Sigmoid colon (tissue), 7 donors: Measurements from ENCODE around the gene CSRNP2. TPM values are rescaled to one million over a fixed set of nuclear protein-coding genes. Genes with fewer than 3 reads are reported as not detected.
A peak's percentile ranks its signal among the peaks of the same experiment; 100 is the strongest.

Experiments
- DNase-seq: peaks from one replicate; pipeline ENCODE4 v3.0.0-alpha.2; 2019
- H3K27ac ChIP-seq, 4 donors: fragments of 200-600 bp; sonication (generic); one replicate each; pipeline ENCODE4 v1.5.1; 2016 to 2019; ENCODE audit warnings: mild to moderate bottlenecking in 1 of 4
- H3K27me3 ChIP-seq, 3 donors: fragments of 200-600 bp; sonication (generic); one replicate each; pipeline ENCODE4 v1.5.1; 2019; ENCODE audit warnings: mild to moderate bottlenecking in 1 of 3
- H3K36me3 ChIP-seq, 4 donors: fragments of 200-600 bp; sonication (generic); one replicate each; pipeline ENCODE4 v1.5.1; 2016 to 2019
- H3K4me1 ChIP-seq, 4 donors: fragments of 200-600 bp; sonication (generic); one replicate each; pipeline ENCODE4 v1.5.1; 2017 to 2019
- H3K4me3 ChIP-seq, 4 donors: fragments of 200-600 bp; sonication (generic); one replicate each; pipeline ENCODE4 v1.5.1; 2017 to 2019; ENCODE audit warnings: mild to moderate bottlenecking in 2 of 4, moderate library complexity in 1 of 4
- H3K9me3 ChIP-seq, 4 donors: fragments of 200-600 bp in 3 of 4; sonication (generic) in 3 of 4; one replicate each; pipeline versions ENCODE4 v1.5.1 to v1.6.1; 2013 to 2019
- CTCF ChIP-seq, 4 experiments: fragments of 450-650 bp in 3 of 4; fragments of 200-600 bp in 1 of 4; IDR thresholded peaks; one replicate each; pipeline ENCODE4 v1.5.1; 2016 to 2019; ENCODE audit warnings: antibody characterized with exemption in 4 of 4, mild to moderate bottlenecking in 3 of 4, moderate library complexity in 2 of 4
- EP300 ChIP-seq, 4 donors: sonication (generic); formaldehyde crosslinking; IDR thresholded peaks; one replicate each; pipeline ENCODE4 v1.6.1; 2017; ENCODE audit warnings: antibody characterized with exemption in 4 of 4
- POLR2A ChIP-seq, 2 donors: fragments of 450-650 bp; IDR thresholded peaks; one replicate each; pipeline ENCODE4 v1.6.1; 2016; ENCODE audit warnings: antibody characterized with exemption in 2 of 2, mild to moderate bottlenecking in 2 of 2, moderate library complexity in 2 of 2
- POLR2AphosphoS5 ChIP-seq, 4 donors: sonication (generic); formaldehyde crosslinking; IDR thresholded peaks; one replicate each; pipeline ENCODE4 v1.6.1; 2017; ENCODE audit warnings: antibody characterized with exemption in 4 of 4
- WGBS, 2 donors: extraction: QIAGEN DNeasy Blood & Tissue Kit; methylation state at CpG; one replicate each; pipeline ENCODE4 v1.1.7; 2013; 5-methylcytosine and 5-hydroxymethylcytosine counted together
- intact Hi-C: fragments of 100-400 bp; cut with DNase I; formaldehyde crosslinking; loops from one replicate; pipeline ENCODE4 v1.15.1; 2023
- polyA plus RNA-seq, 3 donors: library from polyadenylated mRNA; stranded (reverse); fragments of 200-250 nt; gene quantifications; one replicate each; pipeline ENCODE4 v1.2.3, GENCODE V29; 2013
- total RNA-seq, 4 donors: library from RNA; depleted of rRNA; stranded (reverse); fragments of >200 nt; gene quantifications; one replicate each; pipeline ENCODE4 v1.1.0, GENCODE V29; 2016
- donor health status: healthy with polysubstance abuse.
- donor health status: Bipolar disorder and iron deficiency.
- donor health status: healthy.

Gene CSRNP2
- total and polyA plus RNA-seq, 7 donors, result 8.4 to 23.9 (median 17.4) TPM

GRCh38 chr12:51028126-51028812, 55.1 kb downstream of the CSRNP2 start:
- H3K36me3 ChIP-seq, result no peaks in the 10 kb centered on the region
- intact Hi-C loops, result loop anchor here (5.0 kb wide), 1 partner anchor 106 kb away; no protein-coding TSS in a partner anchor
- no peak overlapping the region for H3K4me3 ChIP-seq
- no peaks in the 10 kb centered on the region for H3K9me3 ChIP-seq
- 6 to 39% methylated on average over 9 of the region's 9 CpGs for WGBS, 2 donors
- no peak for TF ChIP-seq POLR2A (IDR thresholded peaks at IDR 0.05)
- TF ChIP-seq CTCF (IDR thresholded peaks at IDR 0.05), result no peak
- H3K4me1 ChIP-seq, result peaks cover 0 to 29% (median 13%) of the 10 kb centered on the region in 4 donors
- H3K27me3 ChIP-seq, result no peaks in the 10 kb centered on the region
- DNase-seq, result no peak
- H3K27ac ChIP-seq, result no peak overlapping the region

- no peak for DNase-seq
- Histone ChIP-seq H3K36me3 (no peaks in the 10 kb centered on the region), H3K4me1 (peaks cover 0 to 33% (median 14%) of the 10 kb centered on the region in 4 donors), H3K9me3 (no peaks in the 10 kb centered on the region), H3K27ac (no peak overlapping the region), H3K4me3 (no peak overlapping the region), H3K27me3 (no peaks in the 10 kb centered on the region)
- 94% methylated on average over 15 of the region's 15 CpGs for WGBS, 2 donors
- TF ChIP-seq POLR2AphosphoS5 (IDR thresholded peaks at IDR 0.05) (no peak), CTCF (IDR thresholded peaks at IDR 0.05) (no peak), POLR2A (IDR thresholded peaks at IDR 0.05) (no peak), EP300 (IDR thresholded peaks at IDR 0.05) (no peak)
- intact Hi-C loops, result loop anchor here (2.0 to 5.0 kb wide), 2 partner anchors 19 to 105 kb away; no protein-coding TSS in a partner anchor
These were observed 56.0 kb downstream of the CSRNP2 start for GRCh38 chr12:51027342-51027835.

DNA sequence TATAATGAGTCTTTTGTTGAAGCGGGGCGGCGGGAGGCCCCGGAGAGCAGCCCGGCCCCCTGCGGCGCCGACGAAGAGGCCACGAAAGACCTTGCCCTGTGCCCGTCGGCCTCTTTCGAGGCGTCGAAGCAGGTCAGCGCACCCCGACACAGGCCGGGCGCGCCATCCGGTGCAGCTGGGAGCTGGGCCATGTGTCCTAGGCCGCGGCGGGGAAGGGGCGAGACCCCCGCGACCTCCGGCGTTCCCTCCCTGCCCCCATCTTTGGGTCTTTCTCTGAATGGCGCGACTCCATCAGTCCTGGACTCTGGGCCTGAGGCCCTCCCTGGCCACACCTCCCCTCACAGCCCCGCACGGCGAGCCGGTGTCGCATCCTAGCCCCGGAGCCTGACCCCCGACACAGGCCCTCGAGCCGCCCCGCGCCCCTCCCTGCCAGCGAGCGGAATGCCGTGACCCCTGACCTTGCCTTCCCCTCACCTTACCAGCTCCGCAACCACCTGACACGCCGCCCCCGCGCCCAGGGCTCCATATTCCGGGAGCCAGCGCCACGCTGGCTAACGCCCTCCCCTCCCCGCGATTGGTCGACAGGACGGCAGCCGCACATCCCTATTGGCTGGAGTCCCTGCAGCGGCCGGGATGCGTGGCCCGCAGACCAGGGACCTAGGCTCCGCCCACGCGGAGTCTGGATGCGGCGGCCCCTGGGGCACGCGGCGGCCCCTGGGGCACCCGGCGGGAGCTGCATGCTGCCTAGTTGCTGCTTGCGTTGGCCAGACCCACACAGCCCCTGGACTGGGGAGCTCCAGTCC, 57.4 kb downstream of the CSRNP2 start, which contains the start of gene SLC11A2:
SLC11A2 (minus strand) TSS at position 549 of the 803 bp plus-strand sequence. CDS start 15,656 bp downstream, outside the sequence.
- intact Hi-C loops, result loop anchor here (2.0 to 5.0 kb wide), 2 partner anchors 21 to 104 kb away; no protein-coding TSS in a partner anchor
- peak; percentile 98 for DNase-seq
- TF ChIP-seq EP300 (IDR thresholded peaks at IDR 0.05) (no peak), CTCF (IDR thresholded peaks at IDR 0.05) (peak in 2 of 4 experiments; percentile 17), POLR2A (IDR thresholded peaks at IDR 0.05) (peak; percentile 29 to 58), POLR2AphosphoS5 (IDR thresholded peaks at IDR 0.05) (peak; percentile 74 to 89 (median 86))
- 1% methylated on average over 74 of the region's 74 CpGs for WGBS, 2 donors
- no peaks in the 10 kb centered on the region for H3K9me3 ChIP-seq
- H3K36me3 ChIP-seq, result no peaks in the 10 kb centered on the region
- H3K4me1 ChIP-seq, result peaks cover 0 to 39% (median 14%) of the 10 kb centered on the region in 4 donors
- H3K27ac ChIP-seq, result peak within 1 kb of the TSS; percentile 88 to 95 (median 92)
- no peaks in the 10 kb centered on the region for H3K27me3 ChIP-seq
- peak within 1 kb of the TSS; percentile 80 to 87 (median 82) for H3K4me3 ChIP-seq

DNA sequence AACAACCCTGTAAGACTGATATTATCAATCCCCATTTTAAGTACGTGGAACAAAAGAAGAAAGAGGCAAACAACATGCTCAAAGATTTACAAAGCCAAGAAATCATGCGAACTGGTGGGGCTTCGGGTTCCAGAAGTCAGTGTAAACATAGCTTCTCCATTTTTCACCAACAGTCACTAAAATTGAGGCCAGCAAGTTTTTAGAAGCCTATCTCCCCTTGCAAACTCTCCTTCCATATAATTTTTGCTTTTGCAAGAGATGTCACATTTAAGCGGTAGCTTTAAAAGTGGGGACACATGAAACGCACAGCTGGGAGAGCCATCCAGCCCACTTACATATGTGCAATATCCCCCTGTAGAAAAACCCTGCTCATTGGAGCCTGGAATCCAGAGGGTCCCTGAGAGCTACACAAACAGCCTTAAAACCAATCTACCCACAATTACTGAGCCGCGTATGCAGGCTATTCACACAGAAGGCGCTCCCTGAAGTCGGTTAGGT, 58.0 kb downstream of the CSRNP2 start:
- TF ChIP-seq EP300 (IDR thresholded peaks at IDR 0.05), result no peak
- no peak for TF ChIP-seq POLR2A (IDR thresholded peaks at IDR 0.05)
- TF ChIP-seq CTCF (IDR thresholded peaks at IDR 0.05), result no peak
- no peak for TF ChIP-seq POLR2AphosphoS5 (IDR thresholded peaks at IDR 0.05)
- H3K27ac ChIP-seq, result peak overlapping the region; percentile 88 to 95 (median 92)
- no peaks in the 10 kb centered on the region for H3K9me3 ChIP-seq
- WGBS, 2 donors, result 3 to 7% methylated on average over 9 of the region's 9 CpGs
- intact Hi-C loops, result loop anchor here (5.0 kb wide), 1 partner anchor 103 kb away; no protein-coding TSS in a partner anchor
- H3K36me3 ChIP-seq, result no peaks in the 10 kb centered on the region
- no peak for DNase-seq
- peaks cover 0 to 39% (median 14%) of the 10 kb centered on the region in 4 donors for H3K4me1 ChIP-seq
- H3K4me3 ChIP-seq, result peak overlapping the region; percentile 80 to 87 (median 82)
- no peaks in the 10 kb centered on the region for H3K27me3 ChIP-seq
